GM18907 (cell line): ENCODE results near the gene CCL4.
A peak's percentile ranks its signal among the peaks of the same experiment; 100 is the strongest.

ENCODE experiments used
- ATAC-seq: cut with Tn5 transposase; IDR thresholded peaks from one replicate; pipeline ENCODE4 v1.9.1; 2021; ENCODE audit warnings: mild to moderate bottlenecking, moderate library complexity; ENCODE audit not compliant: unreplicated experiment

Gene CCL4

DNA sequence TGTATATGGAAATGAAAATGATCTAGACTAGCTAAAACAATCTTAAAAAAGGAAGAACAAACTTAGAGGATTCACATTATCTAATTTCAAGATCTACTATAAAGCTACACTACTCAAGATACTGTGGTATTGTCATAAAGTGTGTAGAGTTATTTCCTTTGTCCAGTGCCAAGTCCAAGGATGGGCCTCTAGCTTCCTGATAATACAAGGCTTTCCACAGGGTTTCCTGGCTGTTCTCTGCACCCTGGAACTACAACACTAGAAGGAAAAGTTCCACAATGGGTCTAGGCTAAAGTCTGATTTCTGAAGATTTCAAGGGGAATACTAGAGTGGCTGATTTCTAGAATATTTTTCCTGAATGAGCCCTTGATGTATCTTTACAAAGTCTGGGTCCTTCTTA lies 38.6 kb downstream of the CCL4 start:
- no peak for ATAC-seq

DNA sequence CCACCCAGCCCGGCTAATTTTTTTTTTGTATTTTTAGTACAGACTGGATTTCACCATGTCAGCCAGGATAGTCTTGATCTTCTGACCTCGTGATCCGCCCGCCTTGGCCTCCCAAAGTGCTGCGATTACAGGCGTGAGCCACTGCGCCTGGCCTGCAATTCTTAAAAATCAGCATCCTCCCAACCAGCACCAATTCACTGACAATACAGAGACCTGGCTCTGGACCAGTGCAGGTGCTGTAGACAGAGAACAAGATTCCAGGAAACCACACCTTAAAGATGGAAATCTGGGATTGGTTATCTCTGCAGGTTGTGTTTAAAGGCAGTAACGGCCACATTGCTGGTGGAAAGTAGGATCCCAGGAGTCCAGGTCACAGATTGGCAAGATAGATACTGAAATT lies 39.2 kb downstream of the CCL4 start:
- no peak for ATAC-seq

DNA sequence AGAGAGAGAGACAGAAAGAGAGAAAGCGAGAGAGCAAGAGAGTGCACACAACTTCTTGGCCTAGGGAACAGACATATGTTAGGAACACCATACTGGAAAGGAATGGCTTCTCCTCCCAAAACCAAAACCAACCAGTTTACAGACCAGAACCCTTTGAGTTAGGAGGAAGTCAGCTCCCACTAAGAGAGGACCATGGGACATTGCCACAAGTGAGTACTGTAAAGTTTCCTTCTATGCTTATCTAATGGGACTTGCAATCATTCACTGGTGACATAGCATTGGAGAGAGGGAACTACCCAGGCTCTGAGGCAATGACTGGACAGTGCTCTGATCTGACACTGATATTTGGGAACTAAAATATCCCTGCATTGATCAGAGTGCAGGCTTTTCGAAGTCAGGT lies 40.4 kb downstream of the CCL4 start:
- no peak for ATAC-seq

DNA sequence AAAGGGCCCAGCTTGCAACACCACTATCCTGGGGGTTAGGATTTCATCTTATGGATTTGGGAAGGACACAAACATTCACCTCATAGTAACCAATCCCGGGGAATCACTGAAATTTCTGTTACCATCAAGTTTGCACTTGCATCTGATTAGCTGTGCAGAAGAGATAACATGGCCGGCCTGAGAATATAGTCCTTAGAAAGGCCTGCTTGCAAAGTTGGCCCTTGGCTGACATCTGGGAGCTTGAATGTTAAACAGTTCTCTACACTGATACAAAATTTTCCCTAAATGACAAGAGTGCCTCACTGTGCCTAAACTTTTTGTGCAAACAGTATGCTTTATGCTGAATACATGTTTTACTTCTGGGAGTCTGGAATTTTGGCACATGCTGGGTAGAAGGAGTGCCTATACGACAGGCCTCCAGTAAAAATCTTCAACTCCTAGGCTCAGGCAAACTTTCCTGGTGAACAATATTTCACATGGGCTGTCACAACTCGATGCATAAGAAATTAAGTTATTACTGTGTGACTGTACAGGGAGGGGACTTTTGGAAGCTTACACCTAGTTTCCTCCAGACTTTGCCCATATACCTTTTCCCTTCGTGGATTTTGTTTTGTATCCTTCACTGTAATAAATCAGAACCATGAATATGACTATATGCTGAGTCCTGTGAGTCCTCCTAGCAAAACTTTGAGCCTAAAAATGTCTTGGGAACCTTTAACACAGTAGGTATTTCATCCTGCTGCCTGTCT lies 41.5 kb downstream of the CCL4 start:
- ATAC-seq: no peak

DNA sequence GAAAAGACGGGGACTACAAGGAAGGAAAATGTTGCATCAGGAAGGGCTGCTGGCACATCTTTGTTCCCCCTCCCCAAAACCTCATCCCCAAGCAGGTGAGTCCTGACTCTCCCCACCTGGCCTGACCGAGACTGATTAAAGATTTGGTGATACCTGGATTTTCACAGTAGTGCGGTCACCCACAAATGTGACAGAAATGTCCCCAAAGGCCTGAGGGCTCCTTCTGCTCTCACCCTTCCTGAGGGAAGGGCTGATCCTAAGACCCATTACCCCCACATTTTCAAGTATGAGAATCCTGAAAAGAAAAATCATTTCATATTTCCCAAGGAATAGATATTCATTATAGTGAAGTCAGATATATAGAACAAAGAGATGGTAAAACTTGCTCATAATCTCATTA lies 44.0 kb downstream of the CCL4 start:
- ATAC-seq: no peak

DNA sequence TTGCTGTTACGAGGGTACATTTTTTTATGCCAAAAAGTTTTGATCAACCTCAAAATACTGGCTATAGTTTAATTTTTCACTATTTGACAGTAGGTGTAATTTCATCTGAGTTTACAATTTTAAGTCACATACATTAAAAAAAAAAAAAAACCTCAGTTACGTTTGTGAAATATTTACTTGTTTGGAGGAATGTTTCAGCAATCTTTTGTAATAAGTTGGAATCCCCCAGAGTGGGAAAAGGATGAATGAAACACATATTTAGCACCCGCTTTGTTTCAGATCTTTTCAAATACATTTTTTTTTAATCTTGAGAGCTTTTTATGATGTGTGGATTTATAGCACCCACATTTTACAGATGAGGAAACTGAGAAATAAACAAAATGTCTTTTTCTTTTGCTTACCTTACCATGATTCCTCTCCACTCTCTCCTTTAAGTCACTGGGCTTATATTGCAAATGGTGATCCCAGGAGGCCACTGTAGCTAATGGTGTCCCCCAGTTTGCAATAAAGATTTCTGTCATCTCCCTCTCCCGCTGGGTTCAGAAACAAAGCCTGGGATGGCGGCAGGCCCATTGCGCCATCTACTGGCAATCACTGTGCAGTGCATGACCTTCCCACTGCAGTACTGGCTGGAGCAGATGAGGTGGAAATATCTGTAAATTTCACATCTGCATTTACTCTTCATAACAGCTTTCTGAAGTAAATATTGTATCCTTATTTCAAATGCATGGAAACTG lies 45.1 kb downstream of the CCL4 start:
- peak; percentile 62 for ATAC-seq

DNA sequence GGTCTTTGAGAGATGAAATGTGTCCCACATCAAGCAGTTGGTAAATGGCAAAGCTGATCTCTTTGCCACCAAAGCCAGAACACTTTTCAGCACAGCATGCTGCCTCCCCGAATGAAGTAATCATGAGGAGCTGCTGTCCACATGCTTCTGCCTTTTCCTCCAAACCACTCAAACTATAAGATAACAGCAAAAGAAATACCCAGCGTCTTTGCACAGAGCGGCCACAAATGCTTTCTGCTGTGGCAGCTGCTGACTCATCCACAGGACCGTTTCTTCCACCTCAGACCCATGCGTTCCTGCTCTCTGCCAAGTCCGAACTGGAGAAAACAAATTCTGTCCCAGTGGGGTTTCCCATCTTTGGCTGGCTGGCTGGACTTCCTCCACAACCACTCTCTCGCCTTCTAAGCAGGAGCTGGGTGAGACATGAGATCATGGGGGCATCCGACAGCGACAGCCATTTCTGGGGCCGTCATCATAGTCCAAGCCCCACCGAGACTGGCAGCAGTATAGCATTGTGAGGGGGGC lies 45.7 kb downstream of the CCL4 start:
- ATAC-seq: peak; percentile 20

DNA sequence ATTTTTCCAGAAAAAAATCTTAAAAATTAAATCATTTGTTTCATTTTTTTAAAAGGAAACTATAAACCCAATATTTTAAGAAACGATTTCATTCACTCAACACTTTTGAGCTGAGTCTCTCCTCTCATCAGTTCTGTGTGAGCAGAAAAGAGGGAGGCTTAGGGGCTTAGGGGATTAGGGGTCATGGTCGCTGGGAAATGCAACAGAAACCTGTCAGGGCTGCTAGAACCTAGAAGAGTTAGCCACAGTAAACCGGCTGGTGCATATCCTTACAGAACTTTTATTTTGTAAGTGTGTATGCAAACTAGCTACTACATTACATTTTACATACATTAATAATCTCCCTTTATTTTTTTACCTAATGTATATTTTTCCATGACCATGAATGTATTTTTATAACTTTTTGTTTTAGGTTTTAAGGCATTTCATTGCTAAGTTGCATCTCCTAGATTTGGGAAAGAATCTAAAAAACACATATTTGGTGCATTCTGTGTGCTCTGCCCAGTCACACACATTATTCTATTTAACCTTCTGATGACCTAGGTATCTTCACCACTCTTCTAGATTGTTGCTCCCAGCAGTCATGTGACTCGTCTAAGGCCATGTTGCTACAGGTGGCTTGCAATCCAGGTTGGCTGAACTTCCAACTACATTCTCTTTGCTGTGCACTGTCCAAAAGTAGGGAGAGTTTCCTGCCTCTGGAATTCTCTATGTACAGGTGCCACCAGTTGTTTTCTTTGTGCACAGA lies 48.4 kb downstream of the CCL4 start:
- no peak for ATAC-seq

DNA sequence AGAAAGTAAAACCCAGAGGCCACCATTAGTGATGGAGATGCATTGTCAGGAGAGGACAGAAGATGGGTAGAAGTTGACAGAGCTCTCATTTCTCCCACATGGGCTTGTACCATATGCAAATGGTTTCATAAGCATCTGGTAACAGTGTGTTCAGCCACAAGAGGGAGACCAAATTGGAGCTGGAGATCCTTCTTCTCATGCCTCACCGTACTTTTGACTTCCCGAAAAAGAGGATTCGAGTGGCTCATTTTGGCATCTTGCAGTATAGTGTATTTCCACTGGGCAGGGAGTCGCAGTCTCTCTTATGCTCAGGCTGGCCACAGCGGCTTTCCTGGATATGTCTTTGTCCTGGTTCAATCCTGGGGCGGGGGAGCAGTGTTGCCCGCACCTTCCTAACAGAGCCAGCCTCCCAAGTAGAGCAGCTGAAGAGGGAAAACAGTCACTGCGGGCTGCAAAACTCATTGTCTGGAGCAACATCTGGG lies 49.1 kb downstream of the CCL4 start:
- ATAC-seq: no peak

DNA sequence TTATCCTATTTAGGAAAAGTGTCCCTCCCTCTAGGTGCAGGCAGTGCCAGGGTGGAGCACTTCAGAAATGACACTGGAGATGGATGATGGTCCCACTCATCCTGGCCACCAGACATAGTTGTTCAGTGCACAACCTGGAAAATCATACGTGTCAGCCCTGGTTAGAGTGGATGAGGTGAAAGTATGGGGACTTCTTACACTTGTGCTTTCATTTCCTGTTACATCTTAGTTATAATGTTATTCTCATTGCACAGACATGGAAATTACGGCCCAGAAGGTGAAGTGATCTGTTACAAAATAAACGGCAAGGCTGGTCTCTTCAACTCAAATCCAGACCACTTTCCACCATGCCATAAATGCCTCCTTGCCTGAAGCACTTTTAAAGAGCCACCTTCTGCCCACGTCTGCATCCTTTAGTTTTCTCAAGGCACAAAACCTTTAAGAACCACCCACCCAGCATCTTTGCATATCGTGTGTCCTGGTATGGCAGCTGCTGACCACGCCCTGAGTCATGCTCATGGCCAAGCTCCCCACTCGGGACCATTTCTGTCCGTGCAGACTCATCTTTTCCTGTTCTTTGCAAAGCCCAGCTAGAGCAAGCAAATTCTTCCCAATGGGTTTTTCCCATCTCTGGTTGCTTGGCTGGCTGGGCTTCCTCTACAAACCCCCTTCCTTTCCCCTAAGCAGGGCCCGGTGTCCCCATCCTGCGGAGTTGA lies 50.4 kb downstream of the CCL4 start:
- ATAC-seq: no peak
